ENCODE data around the gene CWC27.

- TF ChIP-seq CTCF (IDR thresholded peaks at IDR 0.05) (no peak), EZH2 (IDR thresholded peaks at IDR 0.05) (no peak), EZH2phosphoT487 (IDR thresholded peaks at IDR 0.05) (no peak)
These were observed 6.6 kb downstream of the CWC27 start for GRCh38 chr5:64775291-64775690.
